ENCODE results near the gene EP400. TPM values are rescaled to one million over a fixed set of nuclear protein-coding genes. Genes with fewer than 3 reads are reported as not detected.
"Not testable (repeated sequence)": the region's sequence is repeated elsewhere in the genome, so short reads cannot be mapped to it uniquely, and the experiment has no call there.

Gene EP400
- polyA plus RNA-seq, 12 donors = 18.0 to 45.3 (median 21.8) TPM; not detected in 1

DNA sequence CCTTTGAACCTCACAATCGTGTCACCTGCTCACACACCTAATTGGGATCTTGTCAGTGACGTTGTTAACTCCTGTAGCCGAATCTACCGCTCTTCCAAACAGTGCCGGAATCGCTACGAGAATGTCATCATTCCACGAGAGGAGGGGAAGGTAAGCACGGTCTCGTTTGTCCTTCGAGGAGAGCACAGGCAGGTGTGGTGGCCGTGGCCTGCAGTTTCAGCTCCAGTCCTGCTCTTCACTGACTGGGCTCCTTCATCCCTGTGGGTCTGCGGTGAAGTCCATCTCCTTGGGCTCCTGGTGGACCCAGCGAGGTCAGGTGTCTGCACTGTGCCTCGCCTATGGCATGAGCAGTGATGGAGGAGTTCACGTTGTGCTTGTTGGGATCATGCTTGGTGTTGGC is 96.0 kb downstream of the EP400 start:
- no peak for DNase-seq

DNA sequence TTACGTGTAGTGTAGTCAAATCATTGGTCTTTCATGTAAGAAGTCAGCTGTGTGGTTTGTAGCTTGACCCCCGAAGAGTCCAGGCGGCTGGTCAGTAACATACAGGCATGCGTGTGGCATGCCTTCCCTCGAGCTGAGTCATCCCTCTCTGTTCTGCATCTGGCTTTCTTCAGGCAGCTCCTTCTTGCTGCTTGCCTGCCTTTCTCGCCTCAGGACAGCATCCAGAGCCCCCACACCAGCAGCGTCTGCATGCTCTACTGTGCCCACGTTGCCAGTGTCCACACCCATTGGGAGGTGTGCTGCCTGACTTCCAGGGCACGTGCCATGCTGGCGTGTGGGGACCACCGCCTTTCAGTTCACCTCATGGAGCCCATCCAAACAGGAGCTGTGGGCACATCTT is 96.8 kb downstream of the EP400 start:
- no peak for DNase-seq

DNA sequence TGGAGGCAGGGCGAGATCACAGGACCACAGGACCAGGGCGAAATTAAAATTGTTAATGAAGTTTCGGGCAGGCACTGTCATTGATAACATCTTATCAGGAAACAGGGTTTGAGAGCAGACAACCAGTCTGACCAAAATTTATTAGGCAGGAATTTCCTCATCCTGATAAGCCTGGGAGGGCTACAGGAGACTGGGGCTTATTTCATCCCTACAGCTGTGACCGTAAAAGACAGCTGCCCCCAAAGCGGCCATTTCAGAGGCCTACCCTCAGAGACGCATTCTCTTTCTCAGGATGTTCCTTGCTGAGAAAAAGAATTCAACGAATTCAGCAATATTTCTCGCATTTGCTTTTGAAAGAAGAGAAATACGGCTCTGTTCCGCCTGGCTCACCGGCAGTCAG is 97.9 kb downstream of the EP400 start:
- DNase-seq = not testable (repeated sequence)

DNA sequence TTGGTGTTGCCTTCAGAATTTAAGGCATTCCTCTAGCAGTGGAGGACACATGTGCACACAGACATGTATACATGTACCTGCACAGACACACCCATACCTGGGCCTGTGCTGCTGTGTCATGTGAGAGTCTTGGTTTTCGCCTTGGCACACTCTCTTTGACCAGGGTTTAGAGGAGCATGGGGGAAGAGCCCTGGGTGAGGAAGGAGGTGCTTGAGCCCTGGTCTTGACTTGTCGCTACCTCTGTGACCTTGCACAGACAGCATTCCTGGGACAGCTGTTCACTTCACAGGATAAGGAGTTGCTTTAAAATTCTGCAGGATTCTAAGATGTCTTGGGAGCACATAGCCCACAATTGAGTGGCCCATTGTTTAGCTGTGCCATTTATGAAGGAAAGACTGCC is 99.7 kb downstream of the EP400 start:
- DNase-seq = no peak

DNA sequence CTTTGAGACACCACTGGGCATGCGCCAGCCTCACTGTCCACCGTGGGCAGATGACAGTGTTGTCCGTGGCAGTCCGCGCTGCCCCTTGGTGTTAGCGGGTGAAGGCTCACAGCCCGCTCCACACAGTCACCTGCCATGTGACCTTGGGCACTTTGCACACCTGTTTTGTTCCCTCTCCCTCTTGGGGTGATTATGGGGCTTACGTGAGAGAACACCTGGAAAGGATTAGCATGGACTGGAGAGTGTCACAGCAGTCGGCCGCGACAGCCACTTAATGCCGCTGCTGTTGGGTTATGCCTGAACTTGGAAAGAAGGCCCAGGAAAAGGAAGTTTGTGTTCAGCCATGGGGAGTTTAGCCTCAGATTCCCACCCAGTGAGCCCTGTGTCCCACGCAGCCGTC is 100.1 kb downstream of the EP400 start:
- DNase-seq = no peak

DNA sequence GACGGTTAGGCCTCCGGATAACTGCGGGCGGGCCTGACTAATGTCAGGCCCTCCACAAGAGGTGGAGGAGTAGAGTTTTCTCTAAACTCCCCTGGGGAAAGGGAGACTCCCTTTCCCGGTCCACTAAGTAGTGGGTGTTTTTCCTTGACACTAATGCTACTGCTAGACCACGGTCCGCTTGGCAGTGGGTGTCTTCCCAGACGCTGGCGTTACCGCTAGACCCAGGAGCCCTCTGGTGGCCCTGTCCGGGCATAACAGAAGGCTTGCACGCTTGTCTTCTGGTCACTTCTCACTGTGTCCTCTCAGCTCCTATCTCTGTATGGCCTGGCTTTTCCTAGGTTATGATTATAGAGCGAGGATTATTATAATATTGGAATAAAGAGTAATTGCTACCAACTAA is 102.0 kb downstream of the EP400 start:
- DNase-seq = not testable (repeated sequence)

DNA sequence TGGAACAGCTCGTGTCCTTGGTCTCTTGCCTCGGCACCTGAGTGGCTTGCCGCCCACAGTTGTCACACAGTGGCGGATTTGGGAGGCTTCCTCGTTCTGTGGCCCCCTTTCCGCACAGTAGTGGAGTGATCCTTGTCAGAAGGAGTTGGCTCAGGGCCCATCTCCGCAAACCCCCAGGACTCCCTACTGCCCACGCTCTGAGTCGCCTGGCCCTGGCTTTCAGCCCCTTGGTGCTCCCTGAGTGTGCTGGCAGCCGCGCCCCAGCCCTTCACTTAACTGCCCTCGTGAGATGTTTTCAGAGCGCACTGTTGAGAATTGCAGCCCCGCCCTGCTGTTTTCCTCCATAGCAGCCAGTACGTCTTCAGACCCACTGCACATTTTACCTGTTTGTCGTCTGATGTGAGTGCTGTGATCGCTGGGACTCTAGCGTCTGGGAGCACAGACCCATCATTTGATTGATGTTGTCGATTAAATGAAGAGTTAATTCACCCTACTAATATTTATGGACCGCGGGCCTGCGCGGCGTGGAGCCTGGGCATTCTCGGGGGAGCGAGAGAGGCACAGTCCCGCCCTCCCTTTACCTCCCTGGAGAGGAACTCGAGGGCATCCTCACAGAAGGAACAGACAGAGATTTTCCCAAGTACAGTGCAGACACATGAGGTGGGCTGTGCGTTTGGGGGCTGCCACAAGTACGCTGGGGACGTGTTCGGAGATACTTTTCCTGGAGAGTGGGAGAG is 102.6 kb downstream of the EP400 start:
- no peak for DNase-seq

DNA sequence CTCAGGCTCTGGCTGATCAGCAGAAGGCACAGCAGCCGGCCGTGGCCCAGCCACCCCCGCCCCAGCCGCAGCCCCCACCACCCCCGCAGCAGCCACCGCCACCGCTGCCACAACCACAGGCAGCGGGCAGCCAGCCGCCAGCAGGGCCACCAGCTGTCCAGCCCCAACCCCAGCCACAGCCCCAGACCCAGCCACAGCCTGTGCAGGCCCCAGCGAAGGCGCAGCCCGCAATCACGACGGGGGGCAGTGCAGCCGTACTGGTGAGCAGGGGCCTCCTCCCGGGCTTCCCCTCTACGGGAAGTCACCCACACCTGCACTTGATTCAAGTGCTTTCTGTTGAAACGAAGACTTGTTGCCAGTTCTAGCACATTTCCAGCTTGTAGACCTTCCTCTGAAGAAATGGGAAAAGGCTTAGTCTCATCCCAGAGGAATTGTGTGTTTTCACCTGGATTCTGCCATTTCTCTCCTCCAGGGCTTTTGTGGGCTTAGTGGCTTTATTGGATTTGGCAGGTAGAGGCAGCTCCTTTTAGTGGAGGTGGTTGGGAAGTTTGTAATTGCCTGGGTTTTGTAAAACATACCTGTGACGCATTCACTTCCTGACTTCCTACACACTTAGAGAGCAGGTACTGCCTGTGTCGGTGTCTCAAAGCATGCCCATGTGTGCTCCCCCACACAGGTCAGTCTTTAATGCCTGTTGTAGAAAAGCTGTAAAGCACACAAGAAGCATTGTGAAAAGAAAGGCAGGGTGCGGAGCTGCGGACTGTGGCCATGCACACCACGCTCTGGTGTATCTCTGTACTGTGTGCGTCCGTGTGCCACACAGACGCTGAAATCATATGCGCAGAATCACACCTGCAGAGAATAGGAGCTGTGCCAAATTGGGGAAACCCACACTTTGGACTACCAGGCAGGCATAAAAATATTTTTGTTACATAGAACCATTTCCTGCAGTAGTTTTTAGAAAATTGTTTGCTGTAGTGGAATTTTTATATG is 103.9 kb downstream of the EP400 start:
- no peak for DNase-seq

DNA sequence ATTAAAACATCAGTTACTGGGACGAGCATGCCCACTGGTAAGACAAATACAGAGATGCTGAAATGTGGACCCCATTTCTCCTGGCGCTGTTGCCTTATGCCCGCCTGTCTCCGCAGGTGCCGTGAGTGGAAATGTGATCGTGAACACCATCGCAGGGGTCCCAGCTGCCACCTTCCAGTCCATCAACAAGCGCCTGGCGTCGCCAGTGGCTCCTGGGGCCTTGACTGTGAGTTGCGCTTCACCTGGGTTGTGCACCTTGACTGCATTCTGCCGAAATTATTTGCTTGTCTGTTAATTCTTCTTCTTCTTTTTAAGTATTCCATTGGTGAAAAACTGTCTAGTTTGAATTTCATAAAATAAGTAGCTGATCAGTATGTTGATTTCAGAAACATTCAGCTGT is 105.2 kb downstream of the EP400 start:
- DNase-seq = no peak

DNA sequence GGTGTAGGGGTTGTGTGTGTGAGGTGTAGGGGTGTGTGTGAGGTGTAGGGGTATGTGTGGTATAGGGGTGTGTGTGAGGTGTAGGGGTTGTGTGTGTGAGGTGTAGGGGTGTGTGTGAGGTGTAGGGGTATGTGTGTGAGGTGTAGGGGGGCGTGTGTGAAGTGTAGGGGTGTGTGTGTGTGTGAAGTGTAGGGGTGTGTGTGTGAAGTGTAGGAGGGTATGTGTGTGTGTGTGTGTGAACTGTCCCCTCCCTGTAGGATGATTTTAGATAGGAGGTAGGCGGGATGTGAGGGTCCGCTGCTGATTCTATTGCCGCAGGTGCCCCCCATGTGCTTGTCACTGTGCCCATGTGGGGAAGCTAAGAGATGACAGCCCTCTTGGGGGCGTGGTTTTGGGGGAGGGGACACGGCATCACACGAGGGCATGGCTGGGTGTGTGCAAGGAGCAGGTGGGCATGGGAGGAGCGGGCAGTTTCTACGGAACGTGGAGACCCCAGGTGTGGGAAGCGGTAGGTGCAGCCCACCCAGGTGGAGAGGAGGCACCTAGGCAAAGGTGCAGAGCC is 105.9 kb downstream of the EP400 start:
- no peak for DNase-seq

DNA sequence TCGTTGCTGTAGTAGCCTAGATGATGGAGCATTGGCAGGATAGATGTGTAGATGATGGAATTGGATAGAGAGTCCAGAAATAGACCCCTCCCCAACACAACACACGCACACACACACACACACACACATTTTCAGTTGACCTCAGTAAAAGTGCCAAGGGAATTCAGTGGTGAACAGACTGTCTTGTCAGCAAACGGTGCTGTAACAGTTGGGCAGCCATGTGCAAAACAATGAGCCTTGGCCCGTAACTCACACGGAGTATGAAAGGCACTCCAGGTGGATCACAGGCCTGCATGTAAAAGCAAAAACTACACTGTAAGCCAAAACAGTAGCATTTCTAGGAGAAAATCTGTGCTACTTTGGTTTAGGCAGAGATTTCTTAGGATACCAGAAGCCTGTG is 106.6 kb downstream of the EP400 start:
- no peak for DNase-seq

DNA sequence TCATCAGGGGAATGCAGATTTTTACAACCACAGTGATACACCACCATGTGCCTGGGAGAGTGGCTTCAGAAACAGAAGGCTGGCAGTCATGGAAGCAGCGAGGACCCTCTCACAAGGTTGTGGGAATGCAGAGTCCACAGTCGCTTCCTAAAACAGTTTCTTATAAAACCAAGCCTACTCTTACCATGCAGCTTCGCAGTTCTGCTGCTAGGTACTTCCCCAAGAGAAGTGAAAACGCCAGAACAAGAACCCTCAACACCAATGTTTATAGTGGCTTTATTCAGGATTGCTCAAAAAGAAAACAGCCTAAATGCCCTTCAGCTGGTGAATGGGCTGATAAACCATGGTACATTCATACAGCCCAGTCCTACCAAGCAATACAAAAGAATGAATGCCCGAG is 107.2 kb downstream of the EP400 start:
- DNase-seq = no peak

DNA sequence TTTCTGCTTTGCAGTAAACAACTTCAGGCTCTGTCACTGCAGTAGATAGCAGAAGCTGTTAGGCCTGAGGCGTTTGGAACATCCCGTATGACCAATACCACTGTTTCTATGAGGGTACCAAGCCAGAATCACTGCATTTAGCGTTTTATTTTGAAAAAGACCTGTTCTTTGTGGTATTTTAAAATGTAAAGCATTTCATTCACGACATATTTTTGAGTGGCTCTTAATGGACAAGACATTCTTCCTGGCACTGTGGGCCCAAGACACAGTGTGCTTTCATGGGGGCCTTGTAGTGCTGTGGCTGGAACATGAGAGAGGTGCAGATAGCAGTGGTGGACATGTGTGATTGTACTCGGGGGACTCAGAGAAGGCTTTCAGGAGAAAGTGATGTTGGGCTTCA is 107.9 kb downstream of the EP400 start:
- DNase-seq = no peak

DNA sequence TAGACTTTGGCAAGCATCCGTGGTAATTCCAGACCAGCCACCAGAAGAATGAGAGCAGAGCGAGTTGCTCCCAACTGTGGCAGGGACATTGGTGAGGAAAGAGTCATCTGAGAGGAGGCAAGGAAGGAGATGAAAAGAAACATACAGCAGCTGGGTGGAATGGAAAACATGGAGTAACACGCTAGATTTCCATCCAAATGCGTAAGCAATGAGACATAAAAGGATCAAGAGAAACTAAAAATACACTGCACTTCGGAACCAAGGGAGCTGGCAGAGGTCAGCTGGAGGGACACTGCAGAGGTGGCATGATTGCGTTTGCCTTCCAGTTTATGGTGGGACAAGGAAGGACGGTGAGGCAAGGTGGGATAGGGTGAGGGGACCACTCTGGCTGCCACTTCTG is 111.5 kb downstream of the EP400 start:
- DNase-seq = no peak

DNA sequence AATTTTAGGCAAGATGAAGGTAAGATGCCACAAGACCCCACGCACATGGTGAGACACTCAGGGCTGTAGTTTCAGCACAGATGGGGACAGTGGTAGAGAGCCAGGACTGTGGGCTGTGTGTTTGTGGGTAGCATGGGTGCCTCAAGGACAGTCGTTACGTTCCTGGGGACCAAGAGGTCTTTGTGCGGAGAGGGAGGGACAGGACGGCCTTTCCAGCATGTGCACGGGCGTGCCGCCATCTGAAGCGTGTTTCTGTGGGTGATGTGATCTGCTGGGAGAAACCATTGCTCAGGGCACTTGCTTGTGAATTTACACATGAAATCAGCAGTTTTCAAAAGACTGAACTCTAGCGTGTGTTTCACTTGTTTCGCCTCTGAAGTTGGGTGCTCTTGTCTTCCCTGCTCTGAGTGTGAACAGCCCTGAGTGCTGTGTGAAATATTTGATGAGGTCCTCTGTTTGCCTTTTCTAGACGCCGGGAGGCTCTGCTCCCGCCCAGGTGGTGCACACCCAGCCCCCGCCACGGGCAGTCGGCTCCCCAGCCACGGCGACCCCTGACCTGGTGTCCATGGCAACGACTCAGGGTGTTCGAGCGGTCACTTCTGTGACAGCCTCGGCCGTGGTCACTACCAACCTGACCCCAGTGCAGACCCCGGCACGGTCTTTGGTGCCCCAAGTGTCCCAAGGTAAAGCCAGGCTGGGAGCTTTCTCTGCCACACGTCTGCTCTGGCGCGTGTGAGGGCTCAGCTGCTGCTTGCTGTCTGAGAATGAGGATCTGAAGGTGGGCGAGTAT is 112.1 kb downstream of the EP400 start:
- DNase-seq = no peak

DNA sequence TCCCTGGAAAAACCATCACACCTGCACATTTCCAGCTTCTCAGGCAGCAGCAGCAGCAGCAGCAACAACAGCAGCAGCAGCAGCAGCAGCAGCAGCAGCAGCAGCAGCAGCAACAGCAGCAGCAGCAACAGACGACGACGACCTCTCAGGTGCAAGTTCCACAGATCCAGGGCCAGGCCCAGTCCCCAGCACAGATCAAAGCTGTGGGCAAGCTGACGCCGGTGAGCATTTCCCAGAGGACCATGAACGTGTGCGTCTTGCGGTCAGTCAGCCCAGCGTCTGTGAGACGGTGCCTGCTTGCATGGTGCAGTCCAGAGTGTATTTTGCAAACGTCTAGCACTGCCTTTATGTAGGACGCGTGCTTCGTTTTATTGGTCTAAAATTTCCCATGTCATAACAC is 112.7 kb downstream of the EP400 start:
- DNase-seq = no peak

DNA sequence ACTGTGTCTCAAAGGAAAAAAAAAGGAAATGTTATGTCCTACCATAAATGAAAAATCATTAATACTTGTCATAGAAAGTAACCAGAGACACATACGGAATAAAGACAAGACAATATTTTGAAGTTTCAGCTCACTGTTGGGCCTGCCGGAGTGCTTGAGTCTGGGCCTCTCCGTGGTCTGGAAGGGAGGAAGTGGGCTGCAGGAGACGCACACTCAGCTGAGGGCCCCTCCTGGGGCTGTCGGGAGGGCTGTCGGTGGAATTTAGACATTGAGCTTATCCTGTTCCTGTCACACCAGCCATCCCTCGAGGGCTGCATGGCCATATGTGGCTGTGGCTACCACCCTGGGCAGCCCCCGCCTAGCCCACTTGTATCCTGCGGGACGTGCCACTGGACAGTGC is 113.7 kb downstream of the EP400 start:
- DNase-seq = no peak

DNA sequence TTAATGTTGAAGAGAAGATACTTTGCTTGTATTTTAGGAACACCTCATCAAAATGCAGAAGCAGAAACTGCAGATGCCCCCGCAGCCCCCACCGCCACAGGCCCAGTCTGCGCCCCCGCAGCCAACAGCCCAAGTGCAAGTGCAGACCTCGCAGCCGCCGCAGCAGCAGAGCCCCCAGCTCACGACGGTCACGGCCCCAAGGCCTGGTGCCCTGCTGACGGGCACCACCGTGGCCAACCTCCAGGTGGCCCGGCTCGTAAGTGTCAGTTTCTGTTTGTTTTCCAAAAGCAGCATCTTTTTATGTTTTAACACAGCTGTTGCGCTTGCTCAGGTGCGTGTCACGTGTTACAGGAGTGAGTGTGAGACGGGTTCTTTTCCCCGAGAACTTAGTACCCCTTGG is 114.9 kb downstream of the EP400 start:
- no peak for DNase-seq

DNA sequence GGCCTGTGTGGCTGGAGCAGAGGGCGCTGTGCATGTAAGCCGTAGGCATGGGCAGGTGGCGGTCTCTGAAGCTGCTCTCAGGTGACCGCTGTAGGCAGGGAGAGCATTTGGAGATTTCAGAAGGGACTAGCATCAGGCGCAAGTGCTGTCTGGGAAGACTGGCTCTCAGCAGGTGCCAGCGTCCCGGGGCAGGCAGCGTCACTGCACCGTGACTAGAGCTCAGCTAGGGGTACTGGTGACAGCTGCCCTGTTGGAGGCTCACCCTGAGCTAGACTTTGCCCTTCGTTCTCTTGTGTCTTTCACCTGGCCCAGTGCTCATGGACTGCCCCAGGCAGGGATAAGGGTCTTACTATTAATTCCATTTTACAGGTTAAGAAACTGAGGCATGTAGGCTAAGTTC is 115.5 kb downstream of the EP400 start:
- no peak for DNase-seq

DNA sequence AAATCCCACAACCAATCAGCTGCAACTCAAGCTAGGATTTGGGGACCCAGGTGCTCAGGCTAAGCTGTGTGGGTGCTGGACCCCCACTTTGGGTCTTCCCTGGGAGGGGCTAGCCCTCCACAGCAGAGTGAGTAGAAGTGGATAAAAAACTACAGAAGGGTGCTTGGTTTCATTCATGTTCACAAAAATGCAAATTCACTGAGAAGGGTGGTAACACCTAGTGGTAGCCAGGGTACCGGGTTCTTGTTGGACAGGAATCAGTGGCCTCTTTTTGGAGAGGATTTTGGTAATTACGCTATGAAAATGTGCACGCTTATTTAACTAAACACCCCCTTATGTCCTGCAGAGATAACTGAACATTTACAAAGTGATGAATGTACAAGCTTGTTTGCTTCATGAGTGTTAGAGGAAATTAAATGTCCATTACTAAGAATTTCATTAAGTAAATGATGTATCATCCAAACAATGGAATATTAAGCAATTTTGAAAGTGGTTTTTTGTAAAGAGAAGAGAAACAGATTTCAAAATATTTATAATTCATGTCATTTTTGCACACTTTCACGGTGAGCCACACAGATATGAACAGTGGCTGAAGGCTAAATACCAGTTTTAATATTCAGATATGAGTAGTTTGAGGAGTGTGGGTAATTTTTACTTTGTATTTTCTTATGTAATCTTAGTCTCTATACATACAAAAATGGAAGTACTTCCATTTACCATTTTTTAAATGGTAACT is 116.0 kb downstream of the EP400 start:
- DNase-seq = no peak

DNA sequence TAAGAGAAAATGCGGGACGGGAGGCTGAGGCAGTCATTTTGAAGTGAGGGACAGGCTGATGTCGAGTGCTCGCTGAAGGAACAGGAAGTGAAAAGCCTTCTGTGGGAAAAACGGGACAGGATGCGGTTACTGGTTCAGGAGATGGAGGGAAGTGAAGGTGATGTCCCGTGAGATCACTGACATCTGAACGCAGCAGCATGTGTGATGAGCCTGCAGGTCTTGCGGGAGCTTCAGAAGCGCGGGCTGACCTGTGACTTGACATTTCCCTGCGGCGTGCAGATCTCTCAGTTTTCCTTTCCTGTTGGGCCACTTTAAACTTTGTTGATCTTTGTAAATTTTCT is 116.6 kb downstream of the EP400 start:
- DNase-seq = no peak
